ENCODE data around the gene TMED10. TPM values are rescaled to one million over a fixed set of nuclear protein-coding genes. Genes with fewer than 3 reads are reported as not detected.

The TMED10 gene
- total and polyA plus RNA-seq, 2 donors (not counting 3 experiments of a cell fraction or from before 2014, with no cell fraction given), result 338 to 342 TPM

DNA sequence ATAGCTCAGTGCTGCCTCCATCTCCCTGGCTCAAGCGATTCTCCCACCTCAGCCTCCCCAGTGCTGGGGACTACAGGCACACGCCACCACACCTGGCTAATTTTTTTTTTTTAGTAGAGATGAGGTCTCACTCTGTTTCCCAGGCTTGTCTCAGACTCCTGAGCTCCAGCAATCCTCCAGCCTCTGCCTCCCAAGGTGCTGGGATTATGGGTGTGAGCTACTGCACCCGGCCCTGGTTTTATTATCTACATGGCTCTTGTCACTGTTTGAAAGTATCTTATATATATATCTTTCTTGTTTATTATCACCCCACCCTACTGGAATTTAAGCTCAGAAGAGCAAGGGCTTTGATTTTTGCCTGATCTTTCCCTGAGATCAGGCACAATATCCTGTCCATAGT is 7.6 kb upstream of the TMED10 start:
- H3K9me3 ChIP-seq (replicated peaks; ENCODE audit: control insufficient read depth, insufficient read depth, low read length), result no peaks in the 10 kb centered on the region
- DNase-seq (ENCODE audit: low read depth, low spot score), result no peak
- no peaks in the 10 kb centered on the region for H3K79me2 ChIP-seq (ENCODE audit: control insufficient read depth, insufficient read depth, low read length)
- TF ChIP-seq, protein P1, sequence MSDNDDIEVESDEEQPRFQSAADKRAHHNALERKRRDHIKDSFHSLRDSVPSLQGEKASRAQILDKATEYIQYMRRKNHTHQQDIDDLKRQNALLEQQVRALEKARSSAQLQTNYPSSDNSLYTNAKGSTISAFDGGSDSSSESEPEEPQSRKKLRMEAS (IDR thresholded peaks at IDR 0.05; ENCODE audit: insufficient read depth, insufficient read length), result no peak
- TF ChIP-seq POLR2AphosphoS5 (IDR thresholded peaks at IDR 0.05; ENCODE audit: insufficient read depth, low read depth, low read length), result no peak
- no peak for TF ChIP-seq MYC (IDR thresholded peaks at IDR 0.05; ENCODE audit: low read depth, low read length)
- no peak for TF ChIP-seq JUN (IDR thresholded peaks at IDR 0.05; ENCODE audit: borderline replicate concordance, insufficient read depth, insufficient read length, low read depth)
- TF ChIP-seq EZH2 (IDR thresholded peaks at IDR 0.05; ENCODE audit: borderline replicate concordance, low read depth, low read length, severe bottlenecking), result no peak
- TF ChIP-seq, protein P2, sequence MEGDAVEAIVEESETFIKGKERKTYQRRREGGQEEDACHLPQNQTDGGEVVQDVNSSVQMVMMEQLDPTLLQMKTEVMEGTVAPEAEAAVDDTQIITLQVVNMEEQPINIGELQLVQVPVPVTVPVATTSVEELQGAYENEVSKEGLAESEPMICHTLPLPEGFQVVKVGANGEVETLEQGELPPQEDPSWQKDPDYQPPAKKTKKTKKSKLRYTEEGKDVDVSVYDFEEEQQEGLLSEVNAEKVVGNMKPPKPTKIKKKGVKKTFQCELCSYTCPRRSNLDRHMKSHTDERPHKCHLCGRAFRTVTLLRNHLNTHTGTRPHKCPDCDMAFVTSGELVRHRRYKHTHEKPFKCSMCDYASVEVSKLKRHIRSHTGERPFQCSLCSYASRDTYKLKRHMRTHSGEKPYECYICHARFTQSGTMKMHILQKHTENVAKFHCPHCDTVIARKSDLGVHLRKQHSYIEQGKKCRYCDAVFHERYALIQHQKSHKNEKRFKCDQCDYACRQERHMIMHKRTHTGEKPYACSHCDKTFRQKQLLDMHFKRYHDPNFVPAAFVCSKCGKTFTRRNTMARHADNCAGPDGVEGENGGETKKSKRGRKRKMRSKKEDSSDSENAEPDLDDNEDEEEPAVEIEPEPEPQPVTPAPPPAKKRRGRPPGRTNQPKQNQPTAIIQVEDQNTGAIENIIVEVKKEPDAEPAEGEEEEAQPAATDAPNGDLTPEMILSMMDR (IDR thresholded peaks at IDR 0.05; ENCODE audit: extremely low read depth in 1 of 2, insufficient read depth in 1 of 2, low read depth in 1 of 2, low read length in 2 of 2), result no peak
- no peak for TF ChIP-seq GATA2 (IDR thresholded peaks at IDR 0.05; ENCODE audit: insufficient read depth, insufficient read length, low read depth, low read length)
- no peak for TF ChIP-seq FOS (IDR thresholded peaks at IDR 0.05; ENCODE audit: borderline replicate concordance, insufficient read depth, low read length)
- TF ChIP-seq POLR2A (IDR thresholded peaks at IDR 0.05; ENCODE audit: low read depth, low read length), result no peak
- intact Hi-C loops (cut with micrococcal nuclease), result no loop called here
- H3K4me1 ChIP-seq (ENCODE audit: control insufficient read depth, extremely low read depth, insufficient read depth, low read length), result no peaks in the 10 kb centered on the region
- CTCF ChIA-PET, result interaction anchor here (0.7 to 1.5 kb wide), 5 partner anchors 9 to 89 kb away, joined by 3 to 5 read pairs (median 4); no protein-coding TSS in a partner anchor
- H4K20me1 ChIP-seq (replicated peaks; ENCODE audit: control insufficient read depth, extremely low read depth, insufficient read depth, low read length), result no peaks in the 10 kb centered on the region
- POLR2A ChIA-PET, result no interaction called here
- no TSS peak for BruUV-seq (replicated peaks)
- no peak overlapping the region for H3K4me2 ChIP-seq (ENCODE audit: insufficient read depth, low read length)
- H3K9me1 ChIP-seq (replicated peaks; ENCODE audit: control insufficient read depth, extremely low read depth, insufficient read depth, low read length), result no peaks in the 10 kb centered on the region
- no peak overlapping the region for H2AFZ ChIP-seq (ENCODE audit: low read depth, low read length)
- H3K27ac ChIP-seq (ENCODE audit: insufficient read depth, low read depth, low read length), result no peak overlapping the region
- peaks cover 0 to 2% of the 10 kb centered on the region in 2 experiments for H3K27me3 ChIP-seq (ENCODE audit: control insufficient read depth in 2 of 2, insufficient read depth in 2 of 2, low read length in 2 of 2)
- no peak for FAIRE-seq
- no peaks in the 10 kb centered on the region for H3K36me3 ChIP-seq (ENCODE audit: control insufficient read depth in 2 of 2, extremely low read depth in 1 of 2, insufficient read depth in 2 of 2, low read length in 2 of 2)
- dilution Hi-C loops (cut with MboI; ENCODE audit: extremely low pct_ligation_motif_present, low sequenced_read_pairs), result no loop called here
- H3K4me3 ChIP-seq (replicated peaks in 1 of 3; ENCODE audit: insufficient read depth in 1 of 3, low read depth in 1 of 3, low read length in 3 of 3), result no peak overlapping the region
- no peak overlapping the region for H3K9ac ChIP-seq (replicated peaks; ENCODE audit: extremely low read depth, insufficient read depth, low read length)
